DMS 273 treated with DMSO at 0.1 percent for 48 hours (cell line): ENCODE results near the gene PAK1.
A peak's percentile ranks its signal among the peaks of the same experiment; 100 is the strongest.
"Not testable (repeated sequence)": the region's sequence is repeated elsewhere in the genome, so short reads cannot be mapped to it uniquely, and the experiment has no call there.

ENCODE experiments used
- DNase-seq: peaks from one replicate; lab custom pipeline; 2025; lab: John Stamatoyannopoulos, UW

Gene PAK1

DNA sequence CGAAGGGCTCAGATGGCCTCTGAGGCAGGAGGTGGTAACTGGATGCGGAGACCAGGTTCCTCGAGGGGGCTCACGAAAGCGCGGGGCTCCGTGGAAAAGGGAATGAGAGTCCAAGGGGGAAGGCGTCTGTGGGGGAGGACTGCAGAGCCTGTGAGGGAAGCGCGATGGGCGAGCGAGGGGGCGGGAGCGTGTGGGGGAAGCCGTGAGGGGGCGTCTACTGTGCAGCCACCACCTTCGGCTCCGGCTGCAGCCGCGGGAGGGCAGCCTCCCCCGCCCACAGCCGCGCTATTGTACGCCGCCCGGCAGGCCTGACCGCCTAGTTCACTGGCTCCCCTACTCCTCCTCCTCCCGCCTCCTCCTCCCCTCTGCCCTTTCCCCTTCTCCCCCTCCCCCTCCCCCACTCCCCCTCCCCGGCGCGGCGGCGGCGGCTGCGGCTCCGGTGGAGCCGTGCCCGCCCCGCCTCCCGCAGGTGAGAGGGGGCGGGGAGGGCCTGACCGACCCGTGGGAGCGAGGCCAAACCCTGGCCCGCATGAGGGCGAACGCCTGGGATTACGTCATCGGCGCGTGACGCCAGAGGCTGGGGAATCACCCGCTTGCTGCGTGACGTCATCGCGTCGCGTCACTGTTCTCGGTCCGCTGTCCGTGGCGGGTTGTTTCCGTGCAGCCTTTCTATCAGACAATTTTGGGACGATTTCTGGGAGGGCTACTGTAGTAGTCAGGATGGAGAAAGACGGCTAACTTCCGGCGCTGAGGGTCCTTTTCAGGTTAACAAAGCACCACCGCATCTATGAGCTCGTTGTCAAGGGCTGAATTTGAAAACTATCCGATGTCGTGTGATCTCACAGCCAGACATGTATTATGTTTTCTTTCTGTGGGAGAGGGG, at the start of gene PAK1:
PAK1 (minus strand) TSS at position 294 of the 883 bp plus-strand sequence. CDS start 81,574 bp downstream, outside the sequence.
- peak; percentile 32 for DNase-seq

GRCh38 chr11:77522215-77522614, 48.3 kb upstream of the PAK1 start:
- DNase-seq: no peak

DNA sequence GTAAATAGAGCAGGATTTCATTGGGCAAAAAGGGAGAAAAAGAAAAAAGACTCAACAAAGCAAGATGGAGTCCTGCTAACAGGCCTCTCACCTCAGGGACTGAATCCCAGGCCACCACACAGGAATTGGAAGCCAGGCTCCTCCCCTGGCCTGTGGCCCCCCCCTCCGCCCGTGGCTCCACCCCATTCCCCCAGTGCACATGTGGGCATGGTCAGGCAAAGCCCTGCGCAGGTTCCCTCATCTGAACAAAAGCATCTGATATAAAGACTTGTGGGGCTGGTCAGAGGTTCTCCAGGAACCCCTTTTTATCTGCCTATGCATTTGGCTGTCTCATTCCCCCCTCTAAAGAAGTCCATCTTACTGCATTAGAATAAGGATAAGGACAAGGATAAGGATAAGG, 46.0 kb upstream of the PAK1 start:
- no peak for DNase-seq

GRCh38 chr11:77518471-77518870, 44.6 kb upstream of the PAK1 start:
- no peak for DNase-seq

- DNase-seq: no peak
Observed at GRCh38 chr11:77517753-77518152, 43.9 kb upstream of the PAK1 start.

- DNase-seq: peak; percentile 24
Observed at GRCh38 chr11:77517226-77517625, 43.3 kb upstream of the PAK1 start.

DNA sequence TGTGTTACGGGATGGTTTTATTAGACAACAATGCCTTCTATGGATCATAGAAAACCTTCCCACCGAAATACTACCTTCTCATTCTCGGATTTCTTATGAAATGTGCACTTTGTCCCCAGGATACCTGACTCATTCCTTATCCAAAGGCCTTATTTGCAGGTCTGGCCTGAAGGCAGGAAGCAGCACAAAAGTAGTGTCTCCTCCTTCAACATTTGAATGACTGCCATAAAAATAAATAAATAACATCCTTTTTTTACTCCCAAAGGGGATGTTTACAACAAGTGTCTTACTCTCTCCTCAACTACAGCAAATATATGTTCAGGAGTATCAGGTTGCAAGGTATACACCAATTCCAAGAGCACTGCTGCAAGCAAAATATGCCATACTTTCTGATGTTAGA, 41.6 kb upstream of the PAK1 start:
- no peak for DNase-seq

DNA sequence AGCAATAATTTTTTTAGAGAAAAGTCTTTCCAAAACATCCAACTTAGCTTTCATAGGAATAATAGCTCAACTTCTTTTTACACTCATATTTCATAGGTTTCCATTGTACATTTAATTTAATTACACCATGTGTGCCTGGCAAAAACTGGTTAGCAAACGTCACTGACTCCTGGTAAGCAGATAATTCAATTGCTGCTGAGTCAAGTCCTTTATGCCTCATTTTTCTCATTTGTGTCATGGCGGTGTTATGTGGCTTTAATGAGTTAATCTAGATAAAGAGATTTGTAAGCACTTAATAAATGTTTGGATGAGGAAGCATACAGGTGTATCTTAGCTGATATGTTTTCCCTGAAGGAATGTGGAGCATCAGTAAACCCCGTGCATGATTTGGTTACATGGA, 41.2 kb upstream of the PAK1 start:
- no peak for DNase-seq

GRCh38 chr11:77512092-77512491, 38.2 kb upstream of the PAK1 start:
- no peak for DNase-seq

GRCh38 chr11:77510851-77511250, 37.0 kb upstream of the PAK1 start:
- DNase-seq: no peak

DNA sequence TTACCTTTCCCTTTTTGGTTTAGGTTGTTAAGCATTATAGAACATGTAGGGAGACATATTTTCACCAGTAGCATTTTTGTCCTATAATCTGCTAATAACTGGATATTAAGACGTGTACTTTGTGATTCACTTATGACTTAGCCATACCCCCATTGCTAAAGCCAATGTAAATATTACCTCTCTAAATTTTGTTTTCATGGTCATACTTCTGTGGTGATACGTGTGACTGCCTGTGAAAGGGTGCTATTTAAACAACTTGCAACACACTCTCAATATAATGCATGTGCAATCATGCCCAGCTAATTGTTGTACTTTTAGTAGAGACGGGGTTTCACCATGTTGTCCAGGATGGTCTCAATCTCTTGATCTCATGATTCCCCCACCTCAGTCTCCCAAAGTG, 36.2 kb upstream of the PAK1 start:
- DNase-seq: no peak

GRCh38 chr11:77508019-77508418, 34.1 kb upstream of the PAK1 start:
- DNase-seq: no peak

DNA sequence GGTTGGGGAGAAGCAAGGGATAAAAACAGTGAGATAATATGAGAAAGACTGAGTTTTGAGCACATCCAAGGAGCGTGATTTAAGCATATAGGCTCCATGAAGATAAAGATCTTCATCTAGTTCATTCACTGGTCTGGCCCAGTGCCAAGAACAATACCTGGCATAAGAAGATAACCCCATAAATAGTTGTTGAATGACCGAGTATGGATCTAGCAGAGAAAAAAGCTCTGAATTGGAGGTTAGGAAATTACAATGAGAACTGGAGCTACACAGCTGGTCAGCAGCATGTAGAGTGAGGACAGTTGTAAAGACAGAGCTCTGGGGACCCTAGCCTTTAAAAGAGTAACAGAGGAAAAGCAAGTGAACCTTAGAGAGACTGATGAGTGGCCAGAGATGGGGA, 33.0 kb upstream of the PAK1 start:
- no peak for DNase-seq

GRCh38 chr11:77505956-77506355, 32.1 kb upstream of the PAK1 start:
- DNase-seq: no peak

- peak; percentile 61 for DNase-seq
Observed at GRCh38 chr11:77503006-77503405, 29.1 kb upstream of the PAK1 start.

GRCh38 chr11:77502346-77502905, 28.5 kb upstream of the PAK1 start:
- no peak for DNase-seq

DNA sequence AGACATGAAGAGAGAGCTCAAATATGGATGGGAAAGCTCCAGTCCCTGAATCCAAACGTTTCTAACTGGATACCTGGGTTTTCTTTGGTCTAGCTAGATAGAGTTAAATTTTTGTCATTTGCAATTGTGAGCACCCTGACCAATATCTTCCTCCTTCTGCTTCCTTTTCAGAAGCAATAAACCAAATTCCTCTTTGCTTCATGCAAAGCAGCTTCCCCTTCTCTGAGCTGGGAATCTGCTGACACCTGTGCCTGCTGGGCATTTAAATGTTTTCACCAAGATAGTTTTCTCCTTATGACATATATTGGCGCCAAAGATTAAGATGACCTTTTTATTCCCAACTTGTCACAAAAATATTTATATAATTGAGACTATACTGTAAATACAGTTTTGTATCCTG, 27.9 kb upstream of the PAK1 start:
- DNase-seq: no peak

DNA sequence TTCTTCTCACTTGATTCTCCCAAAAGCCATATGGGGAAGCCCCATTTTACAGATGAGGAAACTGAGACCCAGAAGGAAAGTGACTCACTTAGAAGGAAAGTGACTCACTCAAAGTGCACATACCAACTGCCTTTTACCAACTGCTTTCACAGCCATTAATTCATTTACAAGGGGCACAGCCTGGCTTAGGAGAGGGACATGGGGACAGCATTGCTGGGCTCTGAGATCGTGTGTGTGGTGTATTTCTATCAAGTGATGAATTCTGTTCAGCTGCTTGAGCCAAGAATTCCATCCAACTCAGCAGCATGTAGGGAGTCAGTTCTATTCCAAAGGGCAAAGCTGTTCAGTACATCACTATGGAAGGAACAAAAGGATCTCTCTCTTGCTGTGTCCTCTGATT, 23.5 kb upstream of the PAK1 start:
- DNase-seq: no peak

DNA sequence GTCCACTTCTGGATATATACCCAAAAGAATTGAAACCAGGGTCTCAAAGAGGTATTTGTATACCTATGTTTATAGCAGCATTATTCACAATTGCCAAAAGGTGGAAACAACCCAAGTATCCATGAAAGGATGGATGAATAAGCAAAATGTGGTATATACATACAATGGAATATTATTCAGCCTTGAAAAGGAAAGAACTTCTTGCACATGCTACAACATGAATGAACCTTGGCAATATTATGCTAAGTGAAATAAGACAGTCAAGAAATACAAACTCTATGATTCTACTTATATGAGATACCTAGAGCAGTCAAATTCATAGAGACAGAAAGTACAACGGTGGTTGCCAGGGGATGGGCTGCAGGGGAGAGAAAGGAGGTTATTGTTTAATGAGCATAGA, 21.6 kb upstream of the PAK1 start:
- DNase-seq: no peak

DNA sequence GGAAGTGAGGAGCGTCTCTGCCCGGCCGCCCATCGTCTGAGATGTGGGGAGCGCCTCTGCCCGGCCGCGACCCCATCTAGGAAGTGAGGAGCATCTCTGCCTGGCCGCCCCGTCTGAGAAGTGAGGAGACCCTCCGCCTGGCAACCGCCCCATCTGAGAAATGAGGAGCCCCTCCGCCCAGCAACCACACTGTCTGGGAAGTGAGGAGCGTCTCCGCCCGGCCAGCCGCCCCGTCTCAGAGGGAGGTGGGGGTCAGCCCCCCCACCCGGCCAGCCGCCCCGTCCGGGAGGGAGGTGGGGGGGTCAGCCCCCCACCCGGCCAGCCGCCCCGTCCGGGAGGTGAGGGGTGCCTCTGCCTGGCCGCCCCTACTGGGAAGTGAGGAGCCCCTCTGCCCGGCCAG, 16.1 kb upstream of the PAK1 start:
- DNase-seq: not testable (repeated sequence)

- no peak for DNase-seq
Observed at GRCh38 chr11:77487790-77488189, 13.9 kb upstream of the PAK1 start.

GRCh38 chr11:77479746-77480352, 6.0 kb upstream of the PAK1 start:
- no peak for DNase-seq

- DNase-seq: no peak
Observed at GRCh38 chr11:77475206-77475605, 1.3 kb upstream of the PAK1 start.
